ENCODE data around the gene MTCL3. TPM values are rescaled to one million over a fixed set of nuclear protein-coding genes. Genes with fewer than 3 reads are reported as not detected.

MTCL3 gene

Other genes with a start within 250 kb of the MTCL3 start
- 10 to 100 TPM; 44.0 to 47.1 TPM for gene ECHDC1, start 175.7 kb downstream of the MTCL3 start, total RNA-seq
- 1 to 10 TPM; 2.6 to 3.1 TPM for gene KIAA0408, start 59.9 kb downstream of the MTCL3 start, total RNA-seq
- not detected for gene C6orf58, start 57.8 kb upstream of the MTCL3 start, total RNA-seq